ENCODE results near the gene CLSTN2.

CLSTN2 gene

DNA sequence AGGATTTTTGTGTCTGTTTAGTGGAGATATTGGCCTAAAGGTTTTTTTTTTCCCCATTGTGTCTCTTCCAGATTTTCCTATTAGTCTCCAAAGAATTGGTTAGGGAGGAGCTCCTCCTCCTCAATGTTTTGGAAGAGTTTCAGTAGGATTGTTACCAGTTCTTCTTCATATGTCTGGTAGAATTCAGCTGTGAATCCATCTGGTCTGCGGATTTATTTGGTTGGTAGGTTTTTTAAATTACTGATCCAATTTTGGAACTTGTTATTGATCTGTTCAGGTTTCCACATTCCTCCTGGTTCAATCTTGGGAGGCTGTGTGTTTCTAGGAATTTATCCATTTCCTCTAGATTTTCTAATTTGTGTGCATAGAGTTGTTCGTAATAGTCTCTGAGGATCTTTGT lies 222.2 kb downstream of the CLSTN2 start:
- TF ChIP-seq Cebpa-rat (IDR thresholded peaks at IDR 0.05), result no peak
- no peak overlapping the region for H3K9ac ChIP-seq
- no peaks in the 10 kb centered on the region for H3K27me3 ChIP-seq
- H3K4me1 ChIP-seq, result no peaks in the 10 kb centered on the region
- H3K4me3 ChIP-seq, result no peak overlapping the region
- H3K27ac ChIP-seq, result no peak overlapping the region
- no peaks in the 10 kb centered on the region for H3K36me3 ChIP-seq
- no peaks in the 10 kb centered on the region for H3K9me3 ChIP-seq (replicated peaks in 1 of 11)
- H4K20me1 ChIP-seq, result no peaks in the 10 kb centered on the region
- no peak overlapping the region for H3K4me2 ChIP-seq

- TF ChIP-seq Cebpa-rat (IDR thresholded peaks at IDR 0.05), result no peak
- Histone ChIP-seq H3K27ac (no peak overlapping the region), H3K36me3 (no peaks in the 10 kb centered on the region), H3K4me1 (no peaks in the 10 kb centered on the region), H3K27me3 (no peaks in the 10 kb centered on the region), H3K4me3 (no peak overlapping the region), H3K9me3 (replicated peaks in 1 of 11) (no peaks in the 10 kb centered on the region), H3K9ac (no peak overlapping the region), H4K20me1 (no peaks in the 10 kb centered on the region), H3K4me2 (no peak overlapping the region)
These were observed 224.7 kb downstream of the CLSTN2 start for GRCh38 chr3:140159646-140160045.

DNA sequence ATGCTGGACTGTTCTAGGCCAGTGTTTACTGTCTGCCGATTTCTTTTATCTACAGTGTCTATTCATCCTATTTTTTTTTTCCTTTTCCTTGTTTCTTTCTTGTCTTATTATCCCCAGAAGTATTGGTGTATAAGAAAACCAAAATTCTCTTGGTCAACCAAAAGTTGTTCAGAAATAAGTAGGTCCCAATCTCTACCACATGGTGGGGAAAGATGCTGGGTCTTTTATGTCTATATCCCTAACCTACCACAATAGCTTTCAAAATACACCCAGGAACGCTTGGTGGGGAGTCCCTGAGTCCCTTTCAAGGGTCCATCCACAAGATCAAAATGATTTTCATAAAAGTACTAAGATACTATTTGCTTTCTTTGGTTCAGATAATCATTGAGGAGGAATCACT lies 225.6 kb downstream of the CLSTN2 start:
- no peaks in the 10 kb centered on the region for H3K36me3 ChIP-seq
- H3K9me3 ChIP-seq (replicated peaks in 1 of 11), result no peaks in the 10 kb centered on the region
- H3K9ac ChIP-seq, result no peak overlapping the region
- H4K20me1 ChIP-seq, result no peaks in the 10 kb centered on the region
- no peaks in the 10 kb centered on the region for H3K4me1 ChIP-seq
- no peaks in the 10 kb centered on the region for H3K27me3 ChIP-seq
- no peak for TF ChIP-seq Cebpa-rat (IDR thresholded peaks at IDR 0.05)
- no peak overlapping the region for H3K27ac ChIP-seq
- H3K4me2 ChIP-seq, result no peak overlapping the region
- no peak overlapping the region for H3K4me3 ChIP-seq

- H3K9ac ChIP-seq, result no peak overlapping the region
These were observed 227.6 kb downstream of the CLSTN2 start for GRCh38 chr3:140162551-140162950.

GRCh38 chr3:140163159-140163763 lies 228.3 kb downstream of the CLSTN2 start:
- no peak overlapping the region for H3K27ac ChIP-seq
- no peak overlapping the region for H3K4me3 ChIP-seq
- no peaks in the 10 kb centered on the region for H3K27me3 ChIP-seq
- H3K4me1 ChIP-seq, result no peaks in the 10 kb centered on the region
- no peak overlapping the region for H3K9ac ChIP-seq
- H3K9me3 ChIP-seq (replicated peaks in 1 of 11), result no peaks in the 10 kb centered on the region
- H3K36me3 ChIP-seq, result no peaks in the 10 kb centered on the region
- no peak for TF ChIP-seq Cebpa-rat (IDR thresholded peaks at IDR 0.05)
- H3K4me2 ChIP-seq, result no peak overlapping the region
- no peaks in the 10 kb centered on the region for H4K20me1 ChIP-seq

More at GRCh38 chr3:140162551-140162950, 227.6 kb downstream of the CLSTN2 start:
- H3K36me3 ChIP-seq, result no peaks in the 10 kb centered on the region
- no peak for TF ChIP-seq Cebpa-rat (IDR thresholded peaks at IDR 0.05)
- H3K4me1 ChIP-seq, result no peaks in the 10 kb centered on the region
- no peaks in the 10 kb centered on the region for H3K27me3 ChIP-seq
- no peak overlapping the region for H3K4me3 ChIP-seq
- no peaks in the 10 kb centered on the region for H4K20me1 ChIP-seq
- H3K27ac ChIP-seq, result no peak overlapping the region
- no peaks in the 10 kb centered on the region for H3K9me3 ChIP-seq (replicated peaks in 1 of 11)
- H3K4me2 ChIP-seq, result no peak overlapping the region

GRCh38 chr3:140164156-140164555 lies 229.2 kb downstream of the CLSTN2 start:
- Histone ChIP-seq H3K9me3 (replicated peaks in 1 of 11) (no peaks in the 10 kb centered on the region), H3K36me3 (no peaks in the 10 kb centered on the region), H4K20me1 (no peaks in the 10 kb centered on the region), H3K9ac (no peak overlapping the region), H3K27me3 (no peaks in the 10 kb centered on the region), H3K4me2 (no peak overlapping the region), H3K4me1 (no peaks in the 10 kb centered on the region), H3K27ac (no peak overlapping the region), H3K4me3 (no peak overlapping the region)
- TF ChIP-seq Cebpa-rat (IDR thresholded peaks at IDR 0.05), result no peak

- H3K4me3 ChIP-seq, result no peak overlapping the region
- H3K4me1 ChIP-seq, result no peaks in the 10 kb centered on the region
- H3K27ac ChIP-seq, result no peak overlapping the region
- H3K9me3 ChIP-seq (replicated peaks in 1 of 11), result no peaks in the 10 kb centered on the region
- no peak for TF ChIP-seq Cebpa-rat (IDR thresholded peaks at IDR 0.05)
- no peak overlapping the region for H3K9ac ChIP-seq
- no peaks in the 10 kb centered on the region for H4K20me1 ChIP-seq
- no peaks in the 10 kb centered on the region for H3K27me3 ChIP-seq
- H3K36me3 ChIP-seq, result no peaks in the 10 kb centered on the region
- no peak overlapping the region for H3K4me2 ChIP-seq
These were observed 230.1 kb downstream of the CLSTN2 start for GRCh38 chr3:140164922-140165590.

- no peak overlapping the region for H3K9ac ChIP-seq
- H3K4me3 ChIP-seq, result no peak overlapping the region
- H4K20me1 ChIP-seq, result no peaks in the 10 kb centered on the region
- H3K4me1 ChIP-seq, result peaks cover 0 to 6% (median 0%) of the 10 kb centered on the region in 10 experiments; a peak in 4 of 20 replicates
- H3K36me3 ChIP-seq, result no peaks in the 10 kb centered on the region
- no peak for TF ChIP-seq Cebpa-rat (IDR thresholded peaks at IDR 0.05)
- no peaks in the 10 kb centered on the region for H3K27me3 ChIP-seq
- no peaks in the 10 kb centered on the region for H3K9me3 ChIP-seq (replicated peaks in 1 of 11)
- no peak overlapping the region for H3K4me2 ChIP-seq
- H3K27ac ChIP-seq, result no peak overlapping the region
These were observed 230.8 kb downstream of the CLSTN2 start for GRCh38 chr3:140165781-140166180.

- Histone ChIP-seq H3K27me3 (no peaks in the 10 kb centered on the region), H3K9ac (no peak overlapping the region), H3K4me1 (peaks cover 0 to 11% (median 0%) of the 10 kb centered on the region in 10 experiments; a peak in 4 of 20 replicates), H3K36me3 (no peaks in the 10 kb centered on the region), H3K4me2 (no peak overlapping the region), H3K27ac (no peak overlapping the region), H3K9me3 (replicated peaks in 1 of 11) (no peaks in the 10 kb centered on the region), H4K20me1 (no peaks in the 10 kb centered on the region), H3K4me3 (no peak overlapping the region)
- no peak for TF ChIP-seq Cebpa-rat (IDR thresholded peaks at IDR 0.05)
These were observed 232.0 kb downstream of the CLSTN2 start for GRCh38 chr3:140166861-140167599.
